ENCODE measurements around the gene CLCNKA.
"Not testable (repeated sequence)": the region's sequence is repeated elsewhere in the genome, so short reads cannot be mapped to it uniquely, and the experiment has no call there.

CLCNKA gene

DNA sequence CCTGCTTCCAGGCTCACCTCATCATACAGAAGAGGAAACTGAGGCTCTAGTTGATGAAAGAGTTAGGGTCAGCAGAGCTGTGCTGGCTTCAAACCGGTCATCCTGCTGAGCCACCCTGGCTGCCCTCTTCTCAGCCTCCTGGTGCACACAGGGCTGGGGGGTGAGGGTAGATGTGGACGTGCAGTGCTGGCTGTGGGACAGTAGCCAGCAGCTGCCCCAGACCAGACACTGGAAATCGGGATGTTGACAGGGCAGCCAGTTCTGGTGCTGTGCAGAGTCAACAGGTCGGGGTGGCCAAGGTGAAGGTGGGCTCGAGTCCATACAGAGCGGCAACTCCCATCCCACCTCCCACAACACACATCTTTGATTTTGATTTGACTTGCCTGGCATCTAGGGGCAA is 1.5 kb upstream of the CLCNKA start:
- TF ChIP-seq CTCF (IDR thresholded peaks at IDR 0.05; ENCODE audit: insufficient read depth, low read length, poor library complexity, severe bottlenecking), result no peak
- peaks cover 5% of the 10 kb centered on the region; the same call in 1 of the 2 replicates for H3K27me3 ChIP-seq (replicated peaks; ENCODE audit: control insufficient read depth, insufficient read depth, low read length)
- no peaks in the 10 kb centered on the region for H3K36me3 ChIP-seq (ENCODE audit: control insufficient read depth, insufficient read depth, low read length)
- no peak for DNase-seq (ENCODE audit: extremely low read depth, insufficient read length)
- H3K4me3 ChIP-seq (replicated peaks; ENCODE audit: low read depth, low read length), result no peak overlapping the region

GRCh38 chr1:16020878-16021277 is 958 bp upstream of the CLCNKA start:
- H3K27me3 ChIP-seq (replicated peaks; ENCODE audit: control insufficient read depth, insufficient read depth, low read length); DNase-seq (ENCODE audit: extremely low read depth, insufficient read length): not testable (repeated sequence)

DNA sequence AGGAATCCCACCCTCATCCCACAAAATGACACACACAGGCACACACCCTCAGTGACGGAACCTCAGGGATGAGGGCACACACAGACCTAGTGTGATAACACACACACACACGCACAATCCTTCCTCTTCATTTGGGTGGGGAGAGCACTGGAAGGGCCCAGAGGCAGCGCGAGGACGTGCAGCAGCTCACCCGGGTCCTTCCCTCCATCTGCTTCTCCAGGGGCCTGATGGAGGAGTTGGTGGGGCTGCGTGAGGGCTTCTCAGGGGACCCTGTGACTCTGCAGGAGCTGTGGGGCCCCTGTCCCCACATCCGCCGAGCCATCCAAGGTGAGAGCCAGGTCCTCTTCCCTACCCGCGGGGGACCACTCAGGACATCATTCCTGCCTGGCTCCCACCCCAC is 557 bp downstream of the CLCNKA start:
- no peak for DNase-seq (ENCODE audit: extremely low read depth, insufficient read length)
- Histone ChIP-seq H3K36me3 (ENCODE audit: control insufficient read depth, insufficient read depth, low read length) (no peaks in the 10 kb centered on the region), H3K4me3 (replicated peaks; ENCODE audit: low read depth, low read length) (no peak overlapping the region), H3K27me3 (replicated peaks; ENCODE audit: control insufficient read depth, insufficient read depth, low read length) (peaks cover 5% of the 10 kb centered on the region; the same call in 1 of the 2 replicates)
- no peak for TF ChIP-seq CTCF (IDR thresholded peaks at IDR 0.05; ENCODE audit: insufficient read depth, low read length, poor library complexity, severe bottlenecking)

More at GRCh38 chr1:16020878-16021277, 958 bp upstream of the CLCNKA start:
- not testable (repeated sequence) for H3K4me3 ChIP-seq (replicated peaks; ENCODE audit: low read depth, low read length); H3K36me3 ChIP-seq (ENCODE audit: control insufficient read depth, insufficient read depth, low read length)

DNA sequence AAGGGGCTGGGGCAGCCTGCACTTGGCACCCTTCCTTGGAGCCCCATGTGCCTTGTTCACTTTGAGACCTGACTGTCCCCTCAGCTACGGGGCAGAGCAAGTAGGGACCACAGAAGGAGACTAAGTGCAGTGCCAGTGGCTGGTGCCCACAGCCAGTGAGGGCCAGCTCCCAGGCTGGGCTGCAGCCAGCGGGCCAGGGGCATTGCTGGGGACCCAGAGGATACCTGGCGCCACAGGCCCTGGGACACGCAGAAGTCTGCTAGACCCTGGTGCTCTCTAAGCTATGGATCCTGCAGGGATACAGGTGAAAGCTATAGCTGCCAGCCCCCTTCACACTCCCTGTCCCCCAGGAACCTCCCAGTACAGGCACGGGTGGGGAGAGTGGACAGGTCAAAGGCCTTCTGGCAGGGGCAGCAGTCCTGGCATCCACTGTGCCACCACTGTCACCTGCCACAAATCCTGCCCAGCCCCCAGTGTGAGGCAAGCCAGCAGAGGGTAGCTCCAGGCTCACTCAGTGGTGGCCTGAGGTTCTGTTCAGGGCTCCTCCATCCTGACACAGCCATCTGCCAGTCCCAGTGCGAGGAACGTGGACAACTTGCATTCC is 1.3 kb downstream of the CLCNKA start:
- no peak overlapping the region for H3K4me3 ChIP-seq (replicated peaks; ENCODE audit: low read depth, low read length)
- DNase-seq (ENCODE audit: extremely low read depth, insufficient read length), result no peak
- no peak for TF ChIP-seq CTCF (IDR thresholded peaks at IDR 0.05; ENCODE audit: insufficient read depth, low read length, poor library complexity, severe bottlenecking)
- peaks cover 5% of the 10 kb centered on the region; the same call in 1 of the 2 replicates for H3K27me3 ChIP-seq (replicated peaks; ENCODE audit: control insufficient read depth, insufficient read depth, low read length)
- no peaks in the 10 kb centered on the region for H3K36me3 ChIP-seq (ENCODE audit: control insufficient read depth, insufficient read depth, low read length)

DNA sequence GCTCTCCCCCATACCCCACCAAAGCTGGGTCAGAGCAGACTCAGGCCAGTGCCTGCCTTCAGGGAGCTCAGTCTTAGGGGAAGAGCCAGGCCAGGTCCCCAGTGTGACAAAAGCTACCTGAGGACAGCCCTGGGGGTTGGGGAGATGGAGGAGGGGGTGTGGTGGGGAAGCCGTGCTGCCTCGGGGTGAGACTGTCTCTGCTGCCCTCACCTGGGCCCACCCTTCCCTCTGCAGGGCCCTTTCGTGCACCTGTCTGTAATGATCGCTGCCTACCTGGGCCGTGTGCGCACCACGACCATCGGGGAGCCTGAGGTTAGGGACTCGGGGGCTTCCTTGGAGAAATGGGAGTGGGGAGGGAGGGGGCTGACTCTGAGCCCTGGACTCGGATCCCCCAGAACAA is 4.5 kb downstream of the CLCNKA start:
- DNase-seq (ENCODE audit: extremely low read depth, insufficient read length); H3K36me3 ChIP-seq (ENCODE audit: control insufficient read depth, insufficient read depth, low read length); H3K27me3 ChIP-seq (replicated peaks; ENCODE audit: control insufficient read depth, insufficient read depth, low read length); H3K4me3 ChIP-seq (replicated peaks; ENCODE audit: low read depth, low read length): not testable (repeated sequence)

DNA sequence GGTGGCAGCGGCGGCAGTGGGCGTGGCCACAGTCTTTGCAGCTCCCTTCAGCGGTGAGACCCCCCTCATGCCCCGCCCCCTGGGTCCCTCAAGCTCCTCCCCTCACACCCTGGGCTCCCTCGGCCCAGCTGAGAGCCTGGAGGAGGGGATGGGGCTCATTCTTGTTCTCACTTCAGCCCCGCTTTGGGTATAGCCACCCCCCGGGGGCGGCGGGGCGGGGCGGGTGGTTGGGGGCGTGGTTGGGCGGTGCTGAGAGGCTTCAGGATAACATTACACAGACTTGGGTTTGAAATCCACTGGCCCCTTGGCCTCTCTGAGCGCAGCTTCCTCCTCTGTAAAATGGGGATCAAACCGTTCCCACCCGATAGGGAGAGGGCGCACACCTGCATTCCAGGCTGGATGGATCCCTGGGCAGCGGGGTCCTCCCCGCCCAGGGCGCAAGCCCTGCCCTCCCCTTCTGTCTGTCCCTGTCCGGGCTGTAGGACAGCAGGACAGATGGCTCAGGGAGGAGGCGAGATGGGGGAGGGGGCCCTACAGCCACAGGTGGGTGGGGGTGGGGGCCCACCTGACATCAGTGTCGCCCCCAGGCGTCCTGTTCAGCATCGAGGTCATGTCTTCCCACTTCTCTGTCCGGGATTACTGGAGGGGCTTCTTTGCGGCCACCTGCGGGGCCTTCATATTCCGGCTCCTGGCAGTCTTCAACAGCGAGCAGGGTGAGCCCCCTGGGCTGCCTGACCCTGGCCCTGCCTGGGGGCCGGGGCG is 5.1 kb downstream of the CLCNKA start:
- H3K4me3 ChIP-seq (replicated peaks; ENCODE audit: low read depth, low read length), result no peak overlapping the region
- H3K36me3 ChIP-seq (ENCODE audit: control insufficient read depth, insufficient read depth, low read length), result no peaks in the 10 kb centered on the region
- TF ChIP-seq CTCF (IDR thresholded peaks at IDR 0.05; ENCODE audit: insufficient read depth, low read length, poor library complexity, severe bottlenecking), result no peak
- DNase-seq (ENCODE audit: extremely low read depth, insufficient read length), result no peak
- H3K27me3 ChIP-seq (replicated peaks; ENCODE audit: control insufficient read depth, insufficient read depth, low read length), result peaks cover 3% of the 10 kb centered on the region; the same call in 1 of the 2 replicates

Data from GM06990 (cell line).